Activated CD8-positive, alpha-beta memory T cell treated with anti-CD3 and anti-CD28 coated beads for 48 hours (primary cell): Measurements from ENCODE around the gene SDC1.

Experiments used
- DNase-seq, 3 experiments: peaks; one replicate each; pipeline ENCODE4 v3.0.0-alpha.2; 2020; ENCODE audit warnings: low read depth in 2 of 3, low spot score in 2 of 3

The SDC1 gene

DNA sequence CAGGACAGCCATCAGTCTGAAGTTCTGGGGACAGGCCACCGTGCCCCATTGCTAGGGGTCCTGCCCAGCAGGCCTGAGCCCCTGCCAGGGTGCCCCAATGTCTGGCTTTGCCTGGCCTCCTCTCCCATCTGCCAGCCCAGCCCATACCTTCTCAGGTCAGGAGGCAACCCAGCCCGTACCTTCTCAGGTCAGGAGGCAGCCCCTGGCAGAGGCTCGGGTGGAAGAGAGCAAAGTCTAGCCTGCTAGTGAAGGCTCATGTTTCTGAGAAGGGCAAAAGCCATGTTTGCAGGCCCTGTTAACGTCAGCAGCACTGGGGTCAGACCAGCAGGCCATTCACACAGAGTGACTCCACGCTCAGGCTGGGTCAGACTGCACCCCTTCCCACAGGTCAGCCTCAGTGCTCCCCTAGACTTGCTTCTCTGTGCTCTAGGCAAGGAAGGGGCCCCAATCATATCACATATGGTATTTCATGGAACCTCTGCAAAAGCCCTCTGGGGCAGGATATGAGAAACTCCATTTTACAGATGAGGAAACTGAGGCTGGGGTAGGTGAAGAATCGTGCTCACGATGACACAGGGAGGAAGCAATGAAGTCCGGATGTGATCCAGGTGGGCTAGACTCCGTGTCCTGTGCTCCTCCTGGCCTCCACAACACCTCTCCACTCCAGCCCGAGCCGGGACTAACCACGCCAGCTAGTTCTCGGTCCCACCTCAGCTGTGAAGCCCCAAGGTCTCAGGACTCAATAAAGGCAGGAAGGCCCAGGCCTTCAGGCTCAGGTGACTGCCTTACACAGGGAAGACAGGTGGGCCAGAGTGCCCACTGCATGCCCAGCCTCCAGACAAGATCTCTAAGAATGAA is 9.5 kb downstream of the SDC1 start:
- DNase-seq: no peak

DNA sequence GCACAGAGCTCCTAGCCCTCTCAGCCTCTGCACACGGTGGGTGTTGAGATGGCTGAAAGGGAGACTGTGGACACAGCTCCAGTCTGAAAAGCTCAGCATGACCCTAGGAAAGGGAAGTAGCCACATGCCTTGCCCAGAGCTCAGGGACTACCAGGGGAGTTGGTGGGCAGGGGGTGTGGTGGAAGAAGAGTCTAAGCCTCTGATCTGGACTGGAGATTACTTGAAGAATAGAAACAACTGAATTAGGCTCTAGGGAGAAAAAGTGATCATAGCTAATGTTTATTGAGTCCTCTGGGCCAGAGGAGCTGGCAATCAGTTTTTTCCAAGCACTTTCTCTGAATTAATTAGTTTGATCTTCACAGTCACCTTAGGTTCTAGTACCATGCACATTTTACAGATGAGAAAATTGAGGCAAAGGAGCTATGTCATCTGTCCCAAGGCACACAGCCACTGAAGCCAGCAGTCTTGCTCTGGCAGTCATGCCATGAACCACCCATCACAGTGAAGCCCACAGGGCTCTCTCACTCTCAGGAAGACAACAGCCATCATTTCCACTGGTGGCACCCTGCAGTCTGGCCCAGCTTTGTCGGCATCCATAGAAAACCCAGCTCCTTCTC is 10.3 kb downstream of the SDC1 start:
- DNase-seq: no peak

DNA sequence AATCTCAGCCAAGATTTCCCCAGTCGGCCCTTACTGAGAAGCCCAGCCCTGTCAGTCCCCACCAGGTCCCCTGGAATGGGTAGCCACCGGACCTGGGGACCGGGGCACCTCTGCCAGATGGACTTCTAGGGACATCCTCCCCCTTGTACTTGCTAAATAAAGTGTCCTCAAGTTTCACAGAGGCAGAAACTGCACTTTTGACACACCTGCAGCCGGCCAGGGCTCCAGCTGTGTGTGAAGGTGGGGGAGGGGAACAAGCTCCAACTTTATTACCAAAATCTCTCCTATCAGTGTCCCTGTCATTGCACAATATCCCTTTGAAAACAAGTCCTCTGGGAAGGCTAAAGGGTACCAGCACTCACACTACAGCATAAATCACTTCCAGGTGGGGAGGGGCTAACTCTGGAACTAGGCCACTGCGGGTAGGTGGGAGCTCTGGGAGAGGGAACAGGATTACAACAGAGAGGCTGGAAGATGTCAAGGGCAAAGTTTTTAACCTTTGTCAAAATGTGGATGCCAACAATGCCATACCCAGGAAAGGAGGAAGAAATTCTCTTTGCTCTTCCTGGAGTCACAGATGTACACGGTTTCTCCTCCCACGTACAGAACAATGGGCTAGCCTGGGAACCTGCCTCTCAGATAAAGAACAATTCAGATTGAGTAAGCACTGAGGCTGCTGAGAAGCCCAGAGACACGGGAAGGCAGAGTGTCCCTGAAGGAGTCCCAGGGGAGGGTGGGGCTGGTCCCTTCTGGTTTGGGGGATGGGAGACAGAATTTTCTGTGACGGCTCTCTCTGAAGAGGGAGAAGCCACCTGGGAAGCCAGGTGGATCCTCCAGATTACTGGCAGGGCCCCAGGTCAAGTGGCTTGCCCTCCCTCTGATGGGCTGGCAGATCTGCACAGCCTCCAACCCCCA is 11.0 kb downstream of the SDC1 start:
- DNase-seq: no peak

DNA sequence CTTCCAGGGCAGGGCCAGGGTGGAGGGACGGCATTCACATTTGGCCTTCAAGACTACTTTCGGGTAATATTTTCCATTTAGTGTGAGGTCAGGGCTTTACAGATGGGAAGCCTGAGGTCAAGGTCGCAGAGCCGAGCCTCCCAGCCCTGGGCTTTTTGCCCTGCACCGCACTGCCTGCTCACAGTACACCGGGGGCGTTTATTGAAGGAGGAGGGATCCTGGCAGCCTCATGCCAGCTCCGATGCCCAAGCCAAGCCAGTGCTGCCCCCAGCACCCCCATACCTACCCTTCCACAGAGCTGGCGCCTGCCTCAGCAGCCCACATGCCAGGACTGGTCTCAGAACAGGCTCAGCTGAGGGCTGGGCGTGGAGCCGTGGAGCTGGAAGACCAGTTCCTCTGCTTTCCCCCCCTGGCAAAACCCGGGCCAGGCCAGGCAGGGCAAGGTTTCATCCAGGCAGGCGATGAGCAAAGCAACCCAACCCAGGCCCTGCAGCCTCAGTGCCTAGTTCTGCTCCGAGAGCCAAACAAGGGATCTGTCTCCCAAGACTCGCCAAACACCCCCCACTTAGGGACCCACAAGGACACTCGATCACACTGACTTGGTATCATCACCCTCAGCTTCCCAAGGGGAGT is 11.9 kb downstream of the SDC1 start:
- DNase-seq: no peak

DNA sequence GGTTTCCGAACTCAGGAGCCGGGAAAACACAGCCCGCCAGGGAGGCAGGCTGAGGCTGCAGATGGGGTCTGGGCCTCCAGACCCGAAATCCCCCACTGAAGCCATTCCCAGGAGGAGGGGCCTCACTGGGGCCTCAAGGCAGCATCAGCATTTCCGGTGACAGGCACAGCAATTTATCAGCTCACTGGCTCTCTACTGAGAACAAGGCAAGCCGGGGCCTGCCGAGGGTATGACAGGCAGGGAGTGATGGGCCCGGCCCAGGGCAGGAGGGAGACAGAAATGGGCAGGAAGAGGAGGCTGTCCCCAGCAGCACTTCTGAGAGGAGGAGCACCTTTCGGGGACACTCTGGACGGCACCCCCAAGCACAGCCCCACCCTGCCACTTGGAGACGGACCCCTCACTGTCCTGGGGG is 12.5 kb downstream of the SDC1 start:
- no peak for DNase-seq

DNA sequence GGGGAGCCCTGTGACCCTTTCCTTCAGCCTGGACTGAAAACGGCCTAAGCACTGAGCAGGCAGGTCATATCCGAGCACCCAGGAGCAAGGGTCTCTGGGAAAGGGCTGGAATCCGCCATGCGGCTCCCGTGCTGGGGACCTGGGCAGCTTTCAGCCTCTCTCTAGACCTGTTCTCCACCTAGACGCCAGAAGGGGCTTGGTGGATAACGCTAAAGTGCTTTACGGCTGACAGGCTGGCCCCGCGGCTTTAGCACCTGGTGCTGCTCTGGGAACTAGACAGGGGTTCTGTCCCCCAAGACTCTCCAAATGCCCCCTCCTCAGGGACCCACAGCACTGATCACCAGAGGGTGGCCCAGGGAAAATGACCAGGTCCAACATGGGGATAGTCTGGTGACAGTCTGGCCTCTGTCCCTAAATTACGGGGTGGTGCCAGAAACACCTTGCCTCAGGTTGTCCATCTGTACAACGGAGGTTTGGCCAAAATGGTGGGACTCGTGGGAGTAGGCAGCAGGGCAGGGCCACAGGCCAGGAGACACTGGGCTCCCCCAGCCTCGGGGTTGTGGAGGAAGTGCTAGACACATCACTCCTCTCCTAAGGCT is 13.0 kb downstream of the SDC1 start:
- DNase-seq: no peak

DNA sequence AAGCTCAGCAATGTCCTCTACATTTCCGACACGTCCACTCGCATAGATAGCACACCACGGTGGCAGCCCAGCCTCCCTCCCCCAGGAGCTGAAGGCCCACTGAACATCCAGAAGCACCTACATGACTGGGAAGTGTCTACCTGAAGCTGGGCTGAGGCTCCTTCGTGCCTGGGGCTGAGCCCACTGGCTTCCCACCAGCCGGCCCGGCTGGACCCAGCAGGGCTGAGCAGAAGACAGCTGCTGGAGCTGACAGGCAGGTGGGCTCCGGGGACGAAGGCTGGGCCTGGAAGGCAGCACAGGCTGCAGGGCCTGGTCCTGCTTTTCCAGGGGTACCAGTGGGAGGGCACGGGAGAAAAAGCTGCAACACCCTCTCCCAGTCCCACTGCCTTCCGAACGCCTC is 13.5 kb downstream of the SDC1 start:
- no peak for DNase-seq

DNA sequence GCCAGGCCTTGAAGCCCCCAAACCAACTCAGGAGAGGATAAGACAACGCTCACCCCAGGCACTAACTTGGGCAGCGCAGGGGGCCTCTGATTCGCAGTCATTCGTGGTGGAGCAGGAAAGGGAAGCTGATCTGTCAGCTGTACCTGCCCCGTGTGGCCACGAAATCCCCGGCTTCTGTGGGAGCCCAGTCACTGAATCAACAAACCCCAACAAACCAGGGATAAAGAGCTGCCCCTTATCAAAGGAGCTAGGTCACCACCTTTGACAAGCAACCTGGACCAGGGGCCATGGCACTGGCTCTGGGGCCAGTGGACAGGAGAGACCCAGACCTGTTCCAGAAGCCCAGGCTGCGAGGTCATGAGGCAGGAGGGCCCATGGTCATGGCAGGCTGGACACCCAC is 14.5 kb downstream of the SDC1 start:
- DNase-seq: no peak

DNA sequence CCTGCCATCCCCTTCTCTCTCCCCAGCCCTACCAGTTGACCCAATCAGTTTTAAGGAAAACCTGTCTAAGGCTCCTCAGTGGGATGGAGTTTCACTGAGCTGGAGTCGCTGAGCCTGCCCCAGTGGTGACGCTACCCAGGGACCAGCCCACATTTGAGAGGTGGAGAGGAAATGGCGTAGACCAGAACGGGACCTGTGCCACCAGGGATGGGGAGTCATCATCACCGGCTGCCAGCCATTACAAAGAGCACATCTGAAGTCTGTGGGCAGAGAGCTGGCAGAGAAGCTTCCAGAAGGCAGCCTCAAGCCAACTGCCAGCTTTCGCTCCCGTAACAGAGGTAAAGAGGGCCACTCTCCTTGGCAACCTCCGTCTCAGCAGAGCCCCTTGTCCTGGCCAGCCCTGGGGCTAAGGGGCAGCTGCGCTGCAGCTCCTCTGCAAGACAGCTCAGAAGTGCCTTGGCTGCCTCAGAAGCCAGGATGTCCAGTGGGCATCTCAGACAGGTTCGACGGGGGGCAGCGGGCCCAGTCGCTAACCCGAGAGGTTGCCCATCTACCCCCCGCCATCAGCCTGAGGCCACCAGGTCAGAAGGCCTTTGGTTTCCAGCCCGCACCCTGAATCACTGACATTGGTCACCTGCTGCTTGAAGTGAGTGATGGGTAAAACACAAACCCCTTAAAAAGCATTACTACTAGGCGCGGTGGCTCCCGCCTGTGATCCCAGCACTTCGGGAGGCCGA is 15.4 kb downstream of the SDC1 start:
- DNase-seq: no peak

DNA sequence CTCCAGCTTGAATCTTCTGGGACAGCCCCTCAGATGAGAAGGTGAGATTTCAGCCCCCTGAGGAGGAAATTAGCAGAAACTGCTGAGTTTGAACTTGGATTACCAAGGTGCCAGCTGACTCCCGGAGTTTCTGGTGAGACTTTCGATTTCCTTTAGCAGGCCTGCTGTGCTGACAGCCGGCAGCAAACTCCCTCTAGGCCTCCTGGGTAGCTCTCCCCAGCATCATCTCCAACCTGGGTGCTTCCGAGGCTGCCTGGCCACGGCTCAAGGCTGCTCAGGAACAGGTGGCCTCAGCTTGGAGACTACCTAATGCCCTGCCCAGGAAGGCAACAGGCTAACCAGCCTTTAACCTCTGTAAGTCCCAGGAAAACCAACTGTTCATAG is 16.5 kb downstream of the SDC1 start:
- no peak for DNase-seq

DNA sequence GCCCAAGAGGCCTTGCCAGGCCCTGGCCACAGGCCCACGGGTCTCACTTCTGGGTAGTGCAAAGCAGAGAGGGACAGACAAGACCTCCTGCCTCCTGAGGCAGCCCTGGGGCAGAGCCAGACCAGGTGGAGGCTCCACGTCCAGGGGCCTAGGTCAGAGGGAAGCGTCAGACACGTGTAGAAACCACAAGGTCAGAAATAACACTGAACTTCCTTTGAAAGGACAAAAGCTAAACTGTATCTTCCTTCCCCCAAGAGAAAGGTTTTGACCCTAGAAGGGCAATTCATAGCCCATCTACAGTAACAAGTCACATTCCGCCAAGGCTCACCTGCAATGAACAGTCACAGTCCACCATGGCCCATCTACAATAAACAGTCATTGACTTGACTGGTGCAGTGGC is 17.9 kb downstream of the SDC1 start:
- no peak for DNase-seq

DNA sequence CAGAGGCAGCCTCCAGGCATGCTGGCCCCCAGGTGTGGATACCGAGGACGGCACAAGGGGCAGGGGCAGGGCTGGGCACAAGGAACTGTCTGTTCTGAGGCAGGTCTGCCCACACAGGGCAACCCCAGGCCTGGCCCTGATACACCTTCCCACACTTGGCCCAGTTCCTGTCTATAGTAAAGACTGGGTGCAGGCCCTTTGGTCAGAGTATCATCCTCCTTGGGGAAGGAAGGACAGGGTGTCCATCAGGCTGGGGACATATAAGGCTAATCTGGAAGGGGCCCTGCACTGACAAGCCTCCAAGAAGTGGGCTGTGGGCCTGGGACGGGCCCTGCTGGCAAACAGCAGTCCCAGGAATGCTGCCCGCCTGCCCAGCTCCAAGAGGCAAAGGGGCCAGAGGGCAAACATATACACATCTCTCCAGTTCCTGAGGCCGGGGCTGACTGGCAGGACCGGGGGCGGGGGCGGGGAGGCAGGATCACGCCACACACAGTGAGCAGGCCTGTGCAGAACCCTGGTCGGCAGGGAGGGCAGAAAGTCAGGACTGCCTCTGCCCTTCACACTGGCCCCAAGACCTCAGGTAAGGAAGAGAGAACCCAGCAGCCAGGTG is 18.9 kb downstream of the SDC1 start:
- DNase-seq: no peak

DNA sequence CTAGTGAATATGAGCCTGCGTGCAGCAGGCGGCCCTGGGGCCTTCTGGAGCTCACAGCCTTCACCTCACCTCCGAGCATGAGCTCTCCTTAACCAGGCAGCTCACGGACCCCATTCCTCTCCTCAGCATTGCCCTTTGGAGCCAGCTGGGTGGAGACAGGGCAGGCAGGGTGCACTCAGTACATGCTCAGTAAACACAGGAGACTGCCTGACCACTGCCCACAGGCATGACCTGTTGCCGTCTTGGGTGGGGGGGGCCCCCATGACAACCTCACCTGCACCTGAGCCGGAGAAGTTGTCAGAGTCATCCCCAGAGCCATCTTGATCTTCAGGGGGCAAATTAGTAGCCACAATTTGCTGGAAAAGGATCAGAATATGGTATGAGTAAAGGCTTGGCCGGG is 19.9 kb downstream of the SDC1 start:
- DNase-seq: no peak

DNA sequence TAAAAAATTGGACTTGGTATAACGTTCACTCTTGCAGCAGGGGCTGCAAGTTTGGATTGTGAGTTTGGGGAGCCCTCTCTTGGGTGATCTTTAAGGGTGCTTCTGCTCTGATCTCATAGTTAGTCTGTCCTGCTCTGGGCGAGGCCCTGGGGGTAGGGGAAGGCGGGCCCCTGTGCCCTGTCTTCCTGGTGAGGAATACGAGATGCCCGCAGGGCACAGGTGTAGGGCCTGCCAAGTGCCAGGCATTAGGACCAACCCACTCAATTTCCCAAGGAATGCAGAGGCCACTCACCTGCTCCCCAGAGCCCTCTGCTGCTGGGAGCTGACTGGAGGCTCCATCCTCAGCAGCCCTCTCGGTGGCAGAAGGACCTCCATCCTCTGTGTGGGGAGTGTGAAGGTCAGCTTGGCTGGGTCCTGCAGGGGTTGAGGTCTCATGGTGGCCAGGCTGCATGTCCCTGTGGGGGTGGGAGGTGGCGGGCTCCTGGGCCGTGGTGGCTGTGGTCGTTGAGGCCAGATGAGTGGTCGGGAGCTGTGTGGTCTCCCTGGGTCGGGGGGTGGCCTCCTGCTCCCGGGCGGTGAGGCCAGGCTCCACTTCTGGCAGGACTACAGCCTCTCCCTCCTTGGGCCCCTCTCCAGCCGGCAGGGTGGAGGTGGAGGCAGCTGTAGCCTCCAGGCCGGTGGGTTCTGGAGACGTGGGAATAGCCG is 21.3 kb downstream of the SDC1 start:
- no peak for DNase-seq

DNA sequence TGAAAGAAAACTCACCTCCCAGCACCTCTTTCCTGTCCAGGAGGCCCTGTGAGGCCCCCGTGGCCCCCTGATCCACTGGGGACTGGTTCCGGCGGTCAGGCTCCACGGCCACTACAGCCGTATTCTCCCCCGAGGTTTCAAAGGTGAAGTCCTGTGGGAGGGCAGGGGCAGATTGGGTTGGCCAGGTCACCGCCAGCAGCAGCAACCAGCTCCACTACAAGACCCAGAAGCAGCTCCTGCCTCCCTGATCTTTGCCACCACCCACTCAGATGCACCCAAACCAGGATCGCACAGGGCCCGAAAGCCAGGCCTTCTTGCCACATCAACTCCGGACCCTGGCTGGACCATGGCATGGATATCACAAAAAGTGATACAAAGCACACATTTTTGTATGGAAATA is 21.9 kb downstream of the SDC1 start:
- no peak for DNase-seq

DNA sequence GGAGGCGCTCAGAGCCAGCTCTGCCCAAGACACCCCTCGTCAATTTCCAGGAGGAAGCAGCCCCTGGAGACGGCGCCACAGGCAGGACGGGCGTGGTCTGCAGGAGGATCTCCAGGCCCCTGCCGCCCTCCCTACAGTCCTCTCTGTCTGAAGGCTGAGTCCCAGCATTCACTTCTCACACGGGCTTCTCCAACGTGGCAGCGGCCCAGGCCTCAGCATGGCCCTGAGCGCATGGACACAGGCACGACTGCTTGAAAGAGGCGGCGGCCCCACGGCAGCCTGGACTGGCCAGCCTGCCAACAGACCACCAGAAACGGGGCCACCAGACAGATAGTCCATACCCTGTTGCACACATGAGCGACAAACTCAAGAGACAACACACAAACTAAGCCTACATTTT is 23.3 kb downstream of the SDC1 start:
- DNase-seq: no peak

DNA sequence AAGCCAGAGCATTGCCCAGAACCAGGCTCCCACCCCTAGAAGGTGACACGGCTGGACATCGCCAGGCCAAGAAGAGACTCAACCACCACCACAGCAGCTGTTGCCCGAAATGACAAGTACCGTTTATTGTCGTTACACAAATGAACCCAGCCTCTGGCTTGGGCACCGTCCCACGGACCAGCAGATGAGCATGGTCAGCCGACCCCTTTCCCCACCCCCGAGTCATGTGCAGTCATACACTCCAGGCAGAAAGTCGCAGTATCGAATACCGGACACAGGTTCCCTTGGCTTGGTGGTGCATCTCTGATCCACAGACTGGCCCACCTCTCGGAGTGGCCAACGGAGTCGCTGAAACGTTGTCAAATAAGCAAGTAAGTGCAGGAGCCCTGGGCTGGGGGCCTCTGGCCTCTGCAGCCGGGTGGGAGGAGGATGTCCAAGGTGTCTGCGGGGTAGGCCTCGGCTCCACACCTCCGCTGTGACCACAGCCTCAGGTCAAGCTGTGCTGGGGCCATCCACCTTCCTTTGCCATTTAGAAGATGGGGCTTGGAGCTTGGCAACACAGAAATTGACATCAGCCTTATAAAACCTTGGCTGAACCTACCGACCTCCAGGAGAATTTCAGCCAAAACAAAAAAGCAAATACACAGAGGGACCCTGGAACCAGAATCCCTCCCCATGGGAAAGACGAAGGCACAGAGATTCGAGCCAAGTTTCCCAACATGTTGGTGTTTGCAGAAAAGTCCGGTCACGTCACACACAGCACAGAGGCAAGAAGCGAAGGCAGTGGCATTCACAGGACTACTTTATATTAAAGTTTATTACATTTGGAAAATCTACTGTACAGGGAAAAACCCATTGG is 24.0 kb downstream of the SDC1 start:
- DNase-seq: no peak

DNA sequence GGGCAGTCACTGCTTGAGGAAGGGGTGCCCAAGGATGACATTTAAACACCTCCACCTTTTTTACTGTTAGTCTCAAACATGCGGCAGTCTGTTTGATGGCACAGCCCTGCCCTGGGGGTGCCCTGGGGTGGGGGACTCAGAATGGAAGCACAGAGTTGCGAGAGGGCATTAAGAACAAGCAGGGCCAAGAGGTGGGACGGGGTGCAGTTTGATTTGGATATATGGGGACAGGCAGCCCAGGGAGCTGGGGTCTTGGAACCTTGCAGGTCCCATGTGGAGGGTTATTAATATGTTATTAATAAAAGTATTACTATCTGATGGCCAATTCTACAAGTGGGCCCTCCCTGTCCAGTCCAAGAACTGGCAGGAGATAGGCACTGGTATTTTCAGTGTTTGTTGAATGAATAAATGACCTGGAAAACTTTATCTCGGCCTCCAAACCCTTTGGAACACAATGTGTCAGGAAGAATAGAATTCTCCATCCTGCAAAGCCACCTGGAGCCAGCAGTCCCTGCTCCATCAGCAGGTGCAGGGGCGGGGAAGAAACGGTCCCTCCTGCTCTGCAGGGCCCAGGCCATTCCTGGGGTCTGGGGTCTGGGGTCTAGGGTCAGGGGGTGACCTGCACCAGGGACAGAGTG is 25.2 kb downstream of the SDC1 start:
- DNase-seq: no peak
